Measurements from ENCODE around the gene CTAGE1. TPM values are rescaled to one million over a fixed set of nuclear protein-coding genes. Genes with fewer than 3 reads are reported as not detected.

The CTAGE1 gene
- total and polyA plus RNA-seq, 2 donors (not counting 3 experiments of a cell fraction or from before 2014, with no cell fraction given), result not detected

GRCh38 chr18:22410126-22410525 is 7.6 kb downstream of the CTAGE1 start:
- FAIRE-seq, result no peak
- Histone ChIP-seq H3K9me1 (replicated peaks; ENCODE audit: control insufficient read depth, extremely low read depth, insufficient read depth, low read length) (no peaks in the 10 kb centered on the region), H3K9ac (replicated peaks; ENCODE audit: extremely low read depth, insufficient read depth, low read length) (no peak overlapping the region), H4K20me1 (replicated peaks; ENCODE audit: control insufficient read depth, extremely low read depth, insufficient read depth, low read length) (no peaks in the 10 kb centered on the region), H3K4me3 (replicated peaks in 1 of 3; ENCODE audit: insufficient read depth in 1 of 3, low read depth in 1 of 3, low read length in 3 of 3) (no peak overlapping the region), H3K9me3 (replicated peaks; ENCODE audit: control insufficient read depth, insufficient read depth, low read length) (no peaks in the 10 kb centered on the region), H3K79me2 (ENCODE audit: control insufficient read depth, insufficient read depth, low read length) (no peaks in the 10 kb centered on the region), H2AFZ (ENCODE audit: low read depth, low read length) (no peak overlapping the region), H3K36me3 (ENCODE audit: control insufficient read depth in 2 of 2, extremely low read depth in 1 of 2, insufficient read depth in 2 of 2, low read length in 2 of 2) (no peaks in the 10 kb centered on the region), H3K27ac (ENCODE audit: insufficient read depth, low read depth, low read length) (no peak overlapping the region), H3K27me3 (ENCODE audit: control insufficient read depth in 2 of 2, insufficient read depth in 2 of 2, low read length in 2 of 2) (no peaks in the 10 kb centered on the region), H3K4me2 (ENCODE audit: insufficient read depth, low read length) (no peak overlapping the region), H3K4me1 (ENCODE audit: control insufficient read depth, extremely low read depth, insufficient read depth, low read length) (no peaks in the 10 kb centered on the region)
- no peak for DNase-seq (ENCODE audit: low read depth, low spot score)
- no TSS peak for BruUV-seq (replicated peaks)
- ChIA-PET CTCF (interaction anchor here (1.3 to 2.5 kb wide), 2 partner anchors 11 to 84 kb away, joined by 3 to 10 read pairs; no protein-coding TSS in a partner anchor), POLR2A (no interaction called here)
- no peak for TF ChIP-seq MAX (IDR thresholded peaks at IDR 0.05; ENCODE audit: insufficient read depth, insufficient read length)
- no peak for TF ChIP-seq CTCF (IDR thresholded peaks at IDR 0.05; ENCODE audit: extremely low read depth in 1 of 2, insufficient read depth in 1 of 2, low read depth in 1 of 2, low read length in 2 of 2)
- no peak for TF ChIP-seq POLR2A (IDR thresholded peaks at IDR 0.05; ENCODE audit: low read depth, low read length)
- TF ChIP-seq EZH2 (IDR thresholded peaks at IDR 0.05; ENCODE audit: borderline replicate concordance, low read depth, low read length, severe bottlenecking), result no peak
- TF ChIP-seq POLR2AphosphoS5 (IDR thresholded peaks at IDR 0.05; ENCODE audit: insufficient read depth, low read depth, low read length), result no peak
- TF ChIP-seq FOS (IDR thresholded peaks at IDR 0.05; ENCODE audit: borderline replicate concordance, insufficient read depth, low read length), result no peak
- no peak for TF ChIP-seq JUN (IDR thresholded peaks at IDR 0.05; ENCODE audit: borderline replicate concordance, insufficient read depth, insufficient read length, low read depth)
- TF ChIP-seq GATA2 (IDR thresholded peaks at IDR 0.05; ENCODE audit: insufficient read depth, insufficient read length, low read depth, low read length), result no peak
- no peak for TF ChIP-seq MYC (IDR thresholded peaks at IDR 0.05; ENCODE audit: low read depth, low read length)
- dilution Hi-C loops (cut with MboI; ENCODE audit: extremely low pct_ligation_motif_present, low sequenced_read_pairs) (no loop called here), intact Hi-C loops (cut with micrococcal nuclease) (no loop called here)

All from endothelial cell of umbilical vein (primary cell).